Fibroblast of the aortic adventitia (primary cell): ENCODE data around the gene CRY1. TPM values are rescaled to one million over a fixed set of nuclear protein-coding genes. Genes with fewer than 3 reads are reported as not detected.
"Not testable (repeated sequence)": the region's sequence is repeated elsewhere in the genome, so short reads cannot be mapped to it uniquely, and the experiment has no call there.

Experiments
- DNase-seq: peaks from one replicate; pipeline ENCODE4 v3.0.0-alpha.2; 2010; ENCODE audit warnings: low read depth
- H3K4me3 ChIP-seq: 2 replicates; pipeline ENCODE4 v1.5.1; 2011; ENCODE audit warnings: low read depth, mild to moderate bottlenecking, control low read depth, low read length, moderate library complexity
- total RNA-seq: library from RNA; depleted of rRNA; stranded (reverse); fragments of >200 nt; gene quantifications from 2 replicates; pipeline ENCODE4 v1.2.3, GENCODE V29; 2012; ENCODE audit warnings: low replicate concordance
- TF ChIP-seq, protein P1 (sequence below): IDR thresholded peaks from 2 replicates; pipeline ENCODE4 v1.5.1; 2011; ENCODE audit warnings: mild to moderate bottlenecking, low read length, control low read depth, inconsistent platforms; ENCODE audit not compliant: insufficient read depth

CRY1 gene
- total RNA-seq, 1 donor = 19.2 TPM

DNA sequence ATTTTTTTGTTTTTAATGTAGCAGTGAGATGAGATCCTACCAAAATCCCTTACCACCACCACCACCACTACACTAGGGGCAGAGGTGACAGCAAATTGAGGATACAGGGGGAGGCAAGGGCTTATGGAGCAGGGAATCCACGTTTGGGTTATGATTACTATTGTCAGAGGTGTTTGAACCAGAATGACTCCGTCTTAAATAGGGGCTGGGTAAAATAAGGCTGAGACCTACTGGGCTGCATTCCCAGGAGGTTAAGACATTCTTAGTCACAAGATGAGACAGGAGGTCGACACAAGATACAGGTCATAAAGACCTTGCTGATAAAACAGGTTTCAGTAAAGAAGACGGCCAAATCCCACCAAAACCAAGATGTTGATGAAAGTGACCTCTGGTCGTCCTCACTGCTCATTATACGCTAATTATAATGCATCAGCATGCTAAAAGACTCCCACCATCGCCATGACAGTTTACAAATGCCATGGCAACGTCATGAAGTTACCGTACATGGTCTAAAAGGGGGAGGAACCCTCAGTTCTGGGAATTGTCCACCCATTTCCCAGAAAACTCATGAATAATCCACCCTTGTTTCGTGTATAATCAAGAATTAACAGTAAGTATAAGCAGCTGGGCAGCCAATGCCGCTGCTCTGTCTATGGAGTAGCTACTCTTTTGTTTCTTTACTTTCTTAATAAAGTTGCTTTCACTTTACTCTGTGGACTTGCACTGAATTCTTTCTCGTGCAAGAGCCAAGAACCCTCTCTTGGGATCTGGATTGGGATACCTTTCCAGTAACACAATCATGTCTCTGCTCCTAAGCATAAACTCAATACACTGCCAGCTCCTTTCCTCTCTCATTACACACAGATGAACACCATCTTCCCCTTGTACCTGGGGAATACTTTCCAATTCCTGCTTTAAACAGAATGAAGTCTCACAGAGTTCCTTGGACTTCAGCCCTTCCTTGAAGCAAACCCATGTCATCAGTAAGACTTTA, 16.7 kb upstream of the CRY1 start:
- DNase-seq = peak; percentile 67
- TF ChIP-seq, protein P1, sequence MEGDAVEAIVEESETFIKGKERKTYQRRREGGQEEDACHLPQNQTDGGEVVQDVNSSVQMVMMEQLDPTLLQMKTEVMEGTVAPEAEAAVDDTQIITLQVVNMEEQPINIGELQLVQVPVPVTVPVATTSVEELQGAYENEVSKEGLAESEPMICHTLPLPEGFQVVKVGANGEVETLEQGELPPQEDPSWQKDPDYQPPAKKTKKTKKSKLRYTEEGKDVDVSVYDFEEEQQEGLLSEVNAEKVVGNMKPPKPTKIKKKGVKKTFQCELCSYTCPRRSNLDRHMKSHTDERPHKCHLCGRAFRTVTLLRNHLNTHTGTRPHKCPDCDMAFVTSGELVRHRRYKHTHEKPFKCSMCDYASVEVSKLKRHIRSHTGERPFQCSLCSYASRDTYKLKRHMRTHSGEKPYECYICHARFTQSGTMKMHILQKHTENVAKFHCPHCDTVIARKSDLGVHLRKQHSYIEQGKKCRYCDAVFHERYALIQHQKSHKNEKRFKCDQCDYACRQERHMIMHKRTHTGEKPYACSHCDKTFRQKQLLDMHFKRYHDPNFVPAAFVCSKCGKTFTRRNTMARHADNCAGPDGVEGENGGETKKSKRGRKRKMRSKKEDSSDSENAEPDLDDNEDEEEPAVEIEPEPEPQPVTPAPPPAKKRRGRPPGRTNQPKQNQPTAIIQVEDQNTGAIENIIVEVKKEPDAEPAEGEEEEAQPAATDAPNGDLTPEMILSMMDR = no peak
- peak overlapping the region; percentile 39 for H3K4me3 ChIP-seq

DNA sequence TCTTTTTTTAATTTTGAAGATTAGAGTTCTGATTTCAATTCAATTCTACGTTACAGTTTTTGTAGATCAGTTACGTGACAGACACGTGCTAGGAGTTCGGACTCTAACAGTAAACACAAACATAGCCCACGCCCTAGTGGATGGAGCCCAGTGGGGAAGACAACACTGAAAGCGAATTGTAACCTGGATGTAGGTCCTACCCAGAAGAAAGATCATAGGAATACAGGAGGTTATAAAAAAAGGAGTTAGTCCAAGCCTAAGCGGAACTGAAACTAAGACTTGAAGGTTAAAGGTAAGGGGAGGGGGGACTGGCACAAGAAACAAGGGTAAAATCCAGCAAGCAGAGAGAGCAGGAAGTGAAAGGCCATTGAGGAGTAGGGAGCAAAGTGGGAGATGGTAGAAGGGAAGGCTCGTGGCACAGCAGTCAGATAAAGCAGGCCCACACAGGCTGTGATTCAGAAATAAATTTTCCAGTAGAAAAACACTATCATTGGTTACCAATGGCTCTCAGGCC, 15.7 kb upstream of the CRY1 start:
- DNase-seq = no peak
- TF ChIP-seq, protein P1 = no peak
- no peak overlapping the region for H3K4me3 ChIP-seq

DNA sequence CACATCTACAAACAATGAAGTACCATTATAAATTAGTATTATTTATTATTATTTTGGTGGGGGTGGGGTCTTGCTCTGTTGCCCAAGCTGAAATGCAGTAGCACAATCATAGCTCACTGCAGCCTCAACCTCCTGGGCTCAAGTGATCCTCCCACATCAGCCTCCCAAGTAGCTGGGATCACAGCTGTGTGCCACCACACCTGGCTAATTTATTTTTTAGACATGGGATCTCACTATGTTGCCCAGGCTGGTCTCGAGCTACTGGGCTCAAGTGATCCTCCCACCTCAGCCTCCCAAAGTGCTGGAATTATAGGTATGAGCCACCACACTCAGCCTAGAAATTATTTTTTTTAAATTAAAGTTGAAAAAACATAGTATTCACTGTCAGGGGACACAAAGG, 15.0 kb upstream of the CRY1 start:
- H3K4me3 ChIP-seq, DNase-seq: not testable (repeated sequence)

DNA sequence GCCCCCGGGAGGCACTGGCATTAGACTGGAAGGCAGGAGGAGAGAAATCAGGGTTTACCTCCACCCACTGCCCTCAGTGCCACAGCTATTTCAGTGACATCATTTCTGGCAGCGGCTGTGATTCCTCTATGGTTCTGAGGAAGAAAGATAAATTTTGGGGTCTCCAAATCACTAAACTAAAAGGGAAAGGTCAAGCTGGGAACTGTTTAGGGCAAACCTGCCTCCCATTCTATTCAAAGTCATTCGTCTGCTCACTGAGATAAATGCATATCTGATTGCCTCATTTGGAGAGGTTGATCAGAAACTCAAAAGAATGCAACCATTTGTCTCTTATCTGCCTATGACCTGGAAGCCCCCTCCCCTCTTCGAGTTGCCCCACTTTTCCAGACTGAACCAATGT, 14.0 kb upstream of the CRY1 start:
- TF ChIP-seq, protein P1 = no peak
- H3K4me3 ChIP-seq = no peak overlapping the region
- no peak for DNase-seq

DNA sequence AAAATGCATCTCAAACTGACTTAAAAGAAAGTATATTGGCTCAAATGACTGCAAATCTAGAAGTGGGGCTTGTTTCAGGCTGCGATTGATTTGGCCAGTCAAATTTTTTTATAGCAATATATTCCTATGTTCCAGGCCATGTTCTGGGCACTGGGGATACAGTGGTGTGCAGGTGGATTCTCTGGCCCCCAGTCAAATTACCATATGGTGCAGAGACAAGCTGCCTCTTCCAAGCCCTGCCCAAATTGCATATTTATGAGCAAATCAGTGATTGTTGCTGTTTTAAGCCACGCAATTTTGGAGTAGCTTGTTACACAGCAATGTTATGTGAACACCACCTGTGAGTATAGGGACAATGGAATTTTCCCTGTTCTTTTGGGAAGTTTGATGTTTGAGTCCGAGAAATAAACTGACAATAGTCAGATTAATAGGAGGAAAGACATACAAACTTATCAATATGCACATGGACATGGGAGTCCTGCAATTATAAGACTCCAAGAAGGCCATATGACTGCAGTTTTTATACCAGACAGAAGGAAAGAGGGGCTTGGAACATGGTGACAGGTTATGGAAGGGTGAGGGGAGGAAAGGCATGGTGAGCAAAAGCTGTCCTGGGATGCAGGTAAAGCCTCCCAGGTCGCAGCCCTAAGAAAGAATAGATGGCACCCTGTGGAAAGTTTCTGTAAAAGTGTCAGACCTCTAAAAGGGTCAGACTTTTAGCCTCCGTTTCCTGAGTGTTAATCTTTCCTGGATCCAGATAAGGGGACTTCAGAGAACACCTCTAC, 13.1 kb upstream of the CRY1 start:
- no peak overlapping the region for H3K4me3 ChIP-seq
- no peak for DNase-seq
- TF ChIP-seq, protein P1 = no peak

DNA sequence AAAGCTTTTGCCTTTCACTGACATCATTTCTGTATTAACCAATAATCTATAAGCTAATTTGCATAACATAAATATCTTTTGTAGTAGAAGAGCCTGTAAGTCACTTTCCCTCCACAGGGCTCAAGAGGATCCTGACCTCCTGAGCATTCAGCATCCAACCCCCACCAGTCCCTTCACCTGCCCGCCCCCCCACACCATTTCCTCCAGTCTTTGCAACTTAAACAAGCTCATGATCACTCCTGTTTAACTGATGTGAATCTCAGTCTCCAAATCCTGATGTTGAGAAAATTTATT, 12.0 kb upstream of the CRY1 start:
- DNase-seq = no peak
- H3K4me3 ChIP-seq = no peak overlapping the region
- TF ChIP-seq, protein P1 = no peak

DNA sequence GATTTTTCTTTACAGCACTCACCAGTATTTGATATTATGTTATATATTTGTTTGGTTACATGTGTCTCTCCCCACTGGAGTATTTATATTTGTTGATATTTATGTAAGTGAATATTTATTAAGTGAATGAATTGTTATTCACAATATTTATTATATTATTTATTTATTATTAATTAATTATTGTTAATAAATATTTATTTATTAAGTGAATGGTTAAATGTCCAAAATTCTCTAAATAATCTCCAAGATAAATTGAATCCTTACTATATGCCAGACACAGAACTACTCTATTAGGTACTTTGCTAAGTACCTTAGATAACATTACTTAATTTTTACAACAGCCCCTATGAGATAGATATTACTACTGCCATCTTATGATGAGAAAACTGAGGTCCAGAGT, 10.2 kb upstream of the CRY1 start:
- TF ChIP-seq, protein P1 = no peak
- H3K4me3 ChIP-seq = no peak overlapping the region
- DNase-seq = no peak
